HG02642 (cell line): ENCODE results near the gene H2BK1.
A peak's percentile ranks its signal among the peaks of the same experiment; 100 is the strongest.

ENCODE experiments used
- ATAC-seq: cut with Tn5 transposase; IDR thresholded peaks from one replicate; pipeline ENCODE4 v1.9.1; 2021; ENCODE audit warnings: mild to moderate bottlenecking; ENCODE audit not compliant: unreplicated experiment, poor library complexity

Gene H2BK1

GRCh38 chr7:151186640-151187408, 23.5 kb downstream of the H2BK1 start, which contains the start of gene ASB10:
ASB10 (minus strand) TSS chr7:151187250; CDS start chr7:151187130, 120 bp downstream.
- no peak for ATAC-seq

- no peak for ATAC-seq
Observed at GRCh38 chr7:151185762-151186639, 24.3 kb downstream of the H2BK1 start.

GRCh38 chr7:151181011-151181431, 29.3 kb downstream of the H2BK1 start:
- no peak for ATAC-seq

GRCh38 chr7:151179946-151180345, 30.3 kb downstream of the H2BK1 start:
- ATAC-seq: no peak

- ATAC-seq: no peak
Observed at GRCh38 chr7:151179287-151179860, 30.9 kb downstream of the H2BK1 start.

- ATAC-seq: no peak
Observed at GRCh38 chr7:151178831-151179230, 31.5 kb downstream of the H2BK1 start.

- no peak for ATAC-seq
Observed at GRCh38 chr7:151178236-151178635, 32.1 kb downstream of the H2BK1 start.

GRCh38 chr7:151177310-151177709, 33.0 kb downstream of the H2BK1 start:
- ATAC-seq: no peak

GRCh38 chr7:151176401-151176800, 33.9 kb downstream of the H2BK1 start:
- no peak for ATAC-seq

- no peak for ATAC-seq
Observed at GRCh38 chr7:151175793-151176311, 34.4 kb downstream of the H2BK1 start.

GRCh38 chr7:151175047-151175792, 35.1 kb downstream of the H2BK1 start:
- no peak for ATAC-seq

GRCh38 chr7:151174246-151175046, 35.8 kb downstream of the H2BK1 start:
- no peak for ATAC-seq

GRCh38 chr7:151173386-151174245, 36.7 kb downstream of the H2BK1 start:
- ATAC-seq: no peak

GRCh38 chr7:151172273-151173141, 37.8 kb downstream of the H2BK1 start:
- ATAC-seq: peak; percentile 81

GRCh38 chr7:151168787-151169162, 41.5 kb downstream of the H2BK1 start:
- ATAC-seq: no peak

GRCh38 chr7:151168003-151168786, 42.1 kb downstream of the H2BK1 start:
- ATAC-seq: peak; percentile 59
